Measurements from ENCODE around the gene PHGDH. TPM values are rescaled to one million over a fixed set of nuclear protein-coding genes. Genes with fewer than 3 reads are reported as not detected.

Gene PHGDH
- total and polyA plus RNA-seq, 2 of the 13 experiments (the other 11 are each of a cell fraction or from before 2014, with no cell fraction given), result 95.8 to 133 TPM

GRCh38 chr1:119766374-119766794 is 54.6 kb downstream of the PHGDH start (continued):
- TF ChIP-seq POLR2AphosphoS2 (IDR thresholded peaks at IDR 0.05; ENCODE audit: low read depth, low read length), result no peak
- peak; percentile 72 for TF ChIP-seq NR2F6 (IDR thresholded peaks at IDR 0.05)
- no peak; the same call in none of the 2 replicates for TF ChIP-seq NR2F6 (CRISPR knock-in tag; IDR thresholded peaks at IDR 0.05)
- TF ChIP-seq ATF7-NPFF (CRISPR knock-in tag; IDR thresholded peaks at IDR 0.05; ENCODE audit: low read depth), result no peak
- TF ChIP-seq TBX3 (IDR thresholded peaks at IDR 0.05; ENCODE audit: borderline replicate concordance), result peak; percentile 88
- TF ChIP-seq NFYC (CRISPR knock-in tag; IDR thresholded peaks at IDR 0.05), result no peak
- no peak for TF ChIP-seq LRRFIP1 (CRISPR knock-in tag; conservative IDR thresholded peaks at IDR 0.05)
- TF ChIP-seq ZNF720 (CRISPR knock-in tag; IDR thresholded peaks at IDR 0.05), result no peak
- TF ChIP-seq AGO1 (IDR thresholded peaks at IDR 0.05; ENCODE audit: low read depth, low read length, poor library complexity, severe bottlenecking), result no peak
- peak; percentile 84 for TF ChIP-seq HNF4A (CRISPR knock-in tag; IDR thresholded peaks at IDR 0.05)
- peak; percentile 96 for TF ChIP-seq TFE3 (CRISPR knock-in tag; IDR thresholded peaks at IDR 0.05)
- no peak for TF ChIP-seq ZNF747 (CRISPR knock-in tag; IDR thresholded peaks at IDR 0.05; ENCODE audit: borderline replicate concordance)
- TF ChIP-seq TBX2 (CRISPR knock-in tag; IDR thresholded peaks at IDR 0.05; ENCODE audit: borderline replicate concordance), result peak; percentile 77; the same call in 1 of the 2 replicates
- TF ChIP-seq, protein P1, sequence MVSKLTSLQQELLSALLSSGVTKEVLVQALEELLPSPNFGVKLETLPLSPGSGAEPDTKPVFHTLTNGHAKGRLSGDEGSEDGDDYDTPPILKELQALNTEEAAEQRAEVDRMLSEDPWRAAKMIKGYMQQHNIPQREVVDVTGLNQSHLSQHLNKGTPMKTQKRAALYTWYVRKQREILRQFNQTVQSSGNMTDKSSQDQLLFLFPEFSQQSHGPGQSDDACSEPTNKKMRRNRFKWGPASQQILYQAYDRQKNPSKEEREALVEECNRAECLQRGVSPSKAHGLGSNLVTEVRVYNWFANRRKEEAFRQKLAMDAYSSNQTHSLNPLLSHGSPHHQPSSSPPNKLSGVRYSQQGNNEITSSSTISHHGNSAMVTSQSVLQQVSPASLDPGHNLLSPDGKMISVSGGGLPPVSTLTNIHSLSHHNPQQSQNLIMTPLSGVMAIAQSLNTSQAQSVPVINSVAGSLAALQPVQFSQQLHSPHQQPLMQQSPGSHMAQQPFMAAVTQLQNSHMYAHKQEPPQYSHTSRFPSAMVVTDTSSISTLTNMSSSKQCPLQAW (CRISPR knock-in tag; IDR thresholded peaks at IDR 0.05), result peak; percentile 84; the same call in 1 of the 2 replicates
- no peak; the same call in 1 of the 2 replicates for TF ChIP-seq TBP (CRISPR knock-in tag; IDR thresholded peaks at IDR 0.05)
- no peak for TF ChIP-seq HCFC1 (IDR thresholded peaks at IDR 0.05; ENCODE audit: low read depth, low read length)
- no peak for TF ChIP-seq CCDC6 (CRISPR knock-in tag; IDR thresholded peaks at IDR 0.05)
- no peak for TF ChIP-seq ATF4 (CRISPR knock-in tag; IDR thresholded peaks at IDR 0.05)
- TF ChIP-seq CC2D1A (CRISPR knock-in tag; IDR thresholded peaks at IDR 0.05), result no peak
- TF ChIP-seq SP4 (CRISPR knock-in tag; IDR thresholded peaks at IDR 0.05), result no peak
- TF ChIP-seq, protein P2, sequence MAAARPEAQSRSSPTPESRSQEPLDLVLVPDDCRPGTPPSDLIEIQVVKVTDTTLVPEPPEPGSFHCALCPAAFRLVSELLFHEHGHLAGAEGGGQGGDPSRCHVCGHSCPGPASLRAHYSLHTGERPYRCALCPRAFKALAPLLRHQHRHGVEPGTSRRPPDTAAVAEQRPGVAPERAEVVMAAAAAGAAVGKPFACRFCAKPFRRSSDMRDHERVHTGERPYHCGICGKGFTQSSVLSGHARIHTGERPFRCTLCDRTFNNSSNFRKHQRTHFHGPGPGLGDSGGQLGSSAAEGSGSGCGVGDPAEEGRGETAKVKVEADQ (CRISPR knock-in tag; IDR thresholded peaks at IDR 0.05; ENCODE audit: borderline replicate concordance), result no peak

Data from HepG2 (cell line).